Hypothalamus (tissue), 51 donors: Measurements from ENCODE around the gene CTNNA2.

Experiments used
- DNase-seq, 51 donors: peaks; one replicate each; lab custom pipeline; 2025; lab: John Stamatoyannopoulos, UW

CTNNA2 gene

DNA sequence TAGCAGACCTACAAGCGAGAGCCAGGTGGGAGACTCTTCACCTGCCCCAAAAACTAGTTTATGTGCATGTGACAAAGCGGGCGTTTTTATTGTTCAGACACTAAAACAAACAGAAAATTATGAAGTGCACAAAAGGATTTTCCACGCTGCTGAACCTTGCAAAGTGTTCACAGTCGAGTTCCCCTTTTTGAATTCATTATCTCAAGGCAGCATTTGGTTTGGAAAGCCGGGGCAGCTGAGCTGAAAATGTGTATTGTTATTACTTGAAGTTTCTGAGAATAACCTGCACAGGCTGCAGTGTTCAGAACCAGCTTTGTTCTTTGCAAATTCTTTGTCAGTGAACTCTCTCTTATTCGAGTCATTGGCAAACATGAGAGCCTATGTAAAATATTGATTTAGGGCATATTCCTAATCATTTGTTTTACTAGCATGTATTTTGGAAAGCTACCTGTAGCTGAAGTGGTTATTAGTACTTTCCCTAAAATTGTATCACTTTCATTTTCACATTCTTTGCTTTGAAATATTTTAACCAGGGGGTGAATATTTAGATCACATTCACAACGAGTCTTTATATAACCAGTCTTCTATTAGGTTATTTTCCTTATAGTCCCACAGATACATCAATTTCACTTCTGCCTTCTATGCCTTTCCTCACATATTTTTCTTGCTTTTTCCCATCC lies 732.2 kb downstream of the CTNNA2 start:
- DNase-seq: no peak

DNA sequence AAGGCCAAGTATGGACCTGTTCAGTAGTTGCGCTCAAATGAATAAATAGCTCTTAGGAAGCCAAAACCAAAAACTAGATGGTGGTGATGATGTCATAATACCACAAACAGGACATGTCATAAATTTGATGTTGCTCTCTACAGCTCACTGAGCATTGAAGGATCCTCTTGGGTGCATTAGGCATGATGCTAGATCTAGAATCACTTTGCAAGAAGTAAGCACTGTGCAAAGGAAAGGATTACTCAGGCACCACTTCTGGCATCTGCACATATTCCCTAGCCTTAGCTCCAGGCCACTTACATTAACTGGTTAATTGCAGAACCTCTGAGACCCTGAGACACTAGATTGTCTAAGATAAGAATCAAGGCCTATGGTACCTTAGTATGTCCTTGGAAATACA lies 733.7 kb downstream of the CTNNA2 start:
- DNase-seq: no peak

DNA sequence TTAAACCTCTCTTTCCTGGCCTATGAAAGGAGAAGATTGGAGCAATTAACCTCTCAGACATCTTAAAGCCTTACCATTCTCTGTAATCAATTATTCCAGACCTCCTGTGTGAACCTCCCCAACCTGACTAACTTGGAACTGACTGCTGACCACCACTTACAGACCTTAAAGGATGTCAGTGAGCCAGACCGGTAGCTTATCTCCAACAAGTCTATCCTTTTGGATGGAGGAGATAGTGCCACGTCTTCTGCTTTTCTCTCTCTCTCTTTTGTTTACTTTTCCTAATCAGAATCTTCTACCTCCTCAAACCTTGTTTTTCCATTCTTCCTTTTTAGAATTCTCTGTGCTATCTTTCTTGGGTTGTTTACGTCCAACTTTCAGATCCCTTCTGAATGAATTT lies 734.5 kb downstream of the CTNNA2 start:
- no peak for DNase-seq

DNA sequence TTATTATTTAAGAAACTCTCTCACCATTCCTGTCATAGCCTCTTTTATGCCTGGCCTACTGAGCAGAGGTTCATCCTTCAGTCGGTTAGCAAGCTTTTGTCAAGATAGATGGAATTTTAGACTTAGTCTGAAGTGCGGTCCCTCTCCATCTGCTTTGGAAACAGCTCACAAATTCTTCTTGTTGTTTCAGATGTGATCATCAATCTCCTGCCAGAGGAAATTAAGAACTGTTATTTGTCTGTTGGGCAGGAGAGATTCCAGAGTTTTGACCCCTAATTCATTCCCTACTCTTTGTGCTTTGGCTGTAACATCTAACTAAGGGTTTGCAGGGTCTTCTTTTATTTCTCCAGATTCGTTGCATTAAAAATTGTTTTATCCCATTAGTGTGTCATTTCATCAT lies 735.3 kb downstream of the CTNNA2 start:
- no peak for DNase-seq

DNA sequence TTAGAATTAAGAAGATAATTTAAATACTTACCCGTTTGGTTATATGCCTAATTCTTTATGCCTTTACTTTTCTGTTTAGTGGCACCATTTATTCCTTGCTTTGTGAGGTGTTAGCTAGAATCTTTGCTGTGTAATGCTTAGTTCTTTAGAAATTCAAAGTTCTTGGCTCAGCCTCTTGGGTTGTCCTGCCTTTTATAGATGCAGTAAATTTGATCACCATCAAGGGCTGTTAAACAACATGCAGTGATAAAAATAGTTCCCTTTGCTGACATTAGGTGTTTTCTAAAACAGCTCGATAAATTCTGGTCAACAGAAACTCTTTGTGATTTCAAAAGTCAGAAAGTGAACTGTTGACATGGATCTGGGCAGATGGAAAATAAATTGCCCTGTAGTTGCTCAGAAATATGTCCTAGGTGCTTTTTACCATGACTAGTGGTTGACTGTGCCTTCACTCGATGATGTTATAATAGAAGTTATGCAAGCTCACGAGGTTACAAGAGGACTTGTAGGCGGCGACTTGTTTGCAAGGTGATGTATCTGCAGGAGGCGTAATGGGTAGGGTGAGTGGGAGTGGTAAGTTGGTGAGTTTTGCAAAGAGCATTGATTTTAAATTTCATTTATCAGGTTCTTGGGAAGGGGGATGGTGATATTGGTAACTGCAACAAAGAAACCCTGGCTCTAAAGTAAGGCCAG lies 739.6 kb downstream of the CTNNA2 start:
- DNase-seq: no peak

DNA sequence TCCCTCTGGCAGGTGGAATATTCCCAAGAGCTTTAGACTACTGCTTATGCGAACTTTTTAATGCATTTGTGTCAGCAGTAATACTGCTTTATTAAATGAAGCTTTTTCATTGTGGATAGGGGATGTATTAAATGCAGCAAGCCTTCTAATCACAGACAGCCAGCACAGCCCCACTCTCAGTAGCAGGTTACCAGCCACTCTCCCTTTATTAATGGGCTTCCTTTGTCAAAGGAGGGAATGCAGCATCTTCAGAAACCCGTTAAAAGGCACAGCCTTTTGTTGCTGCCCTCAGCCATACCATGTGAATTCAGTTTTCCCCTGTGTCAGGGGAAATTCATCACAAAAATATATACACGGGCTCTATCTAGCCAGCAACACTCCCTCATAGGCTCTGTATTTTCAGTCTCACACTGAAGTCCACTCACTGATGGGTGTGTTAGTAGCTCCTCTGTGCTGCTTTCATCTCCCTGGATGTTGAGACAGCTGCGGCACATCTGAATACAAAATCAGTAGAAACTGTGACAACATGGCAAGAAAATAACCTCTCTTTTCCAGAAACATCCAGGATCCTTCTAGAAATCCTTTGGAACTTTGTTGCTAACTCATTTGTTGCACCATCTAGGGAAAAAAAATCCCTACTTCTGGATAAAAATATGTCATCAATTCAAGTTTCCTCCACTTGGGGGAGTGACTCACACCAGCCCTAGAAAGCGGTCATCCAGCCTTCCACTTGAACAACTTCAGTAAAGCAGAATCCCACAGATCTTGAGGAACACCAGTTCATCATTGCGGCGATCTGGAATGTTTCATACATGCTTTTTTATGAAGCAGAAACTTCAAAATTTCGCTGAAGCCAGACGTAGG lies 743.3 kb downstream of the CTNNA2 start:
- DNase-seq: peak in 2 of 51 donors; percentile 2 to 5

DNA sequence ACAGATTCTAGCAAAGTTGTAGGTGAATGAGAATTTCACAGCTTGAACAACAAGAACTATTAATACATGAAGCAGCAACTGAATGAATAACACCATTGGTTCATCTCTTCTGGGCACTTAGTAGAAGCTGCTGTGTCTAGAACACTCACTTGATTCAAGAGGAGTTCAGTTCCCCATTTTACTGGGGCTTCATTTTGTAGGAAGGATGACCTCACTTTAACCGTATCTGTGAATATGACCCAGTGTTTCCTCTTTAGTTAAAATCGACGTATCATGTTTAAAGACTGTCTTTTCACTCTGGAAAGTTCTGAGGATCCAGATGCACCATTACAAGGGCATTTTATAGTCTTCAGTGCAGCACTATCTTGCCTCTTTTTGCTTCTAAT lies 743.9 kb downstream of the CTNNA2 start:
- no peak for DNase-seq

DNA sequence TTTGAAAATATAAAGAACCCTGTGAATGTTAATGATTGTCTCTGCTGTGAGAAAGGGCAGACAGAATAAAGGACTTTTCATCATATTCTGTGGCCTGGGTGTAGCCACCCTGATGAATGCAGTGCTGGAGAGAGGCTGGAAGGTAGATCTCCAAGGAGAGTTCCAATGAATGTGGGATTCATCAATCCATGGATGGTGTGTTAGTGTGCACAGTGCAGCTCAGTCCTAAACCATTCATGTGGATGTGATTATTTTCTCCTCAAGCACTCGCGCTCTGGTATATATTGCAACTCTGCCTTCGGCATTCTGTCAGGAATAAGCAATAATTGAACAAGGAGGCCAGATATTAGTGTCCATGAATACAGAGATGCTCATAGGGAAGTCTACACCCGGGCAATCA lies 744.6 kb downstream of the CTNNA2 start:
- no peak for DNase-seq

DNA sequence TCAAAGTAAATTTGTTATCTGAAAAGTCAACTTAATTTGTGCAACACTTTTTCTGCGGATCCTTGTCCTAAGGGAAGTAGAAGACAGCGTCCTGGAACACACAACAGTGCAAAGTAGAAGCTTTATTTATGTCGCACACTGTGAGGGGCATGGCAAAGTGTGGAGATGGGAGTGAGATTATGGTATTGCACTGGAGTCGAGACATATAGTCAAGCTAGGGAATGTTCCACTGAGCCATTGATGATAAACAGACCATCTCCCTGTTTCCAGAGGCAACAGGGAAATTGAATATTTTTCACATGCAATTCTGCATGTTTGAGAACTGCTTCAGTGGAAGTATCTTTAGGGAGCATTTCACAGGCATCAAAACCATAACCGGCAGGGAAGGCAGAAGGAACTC lies 745.5 kb downstream of the CTNNA2 start:
- DNase-seq: no peak

DNA sequence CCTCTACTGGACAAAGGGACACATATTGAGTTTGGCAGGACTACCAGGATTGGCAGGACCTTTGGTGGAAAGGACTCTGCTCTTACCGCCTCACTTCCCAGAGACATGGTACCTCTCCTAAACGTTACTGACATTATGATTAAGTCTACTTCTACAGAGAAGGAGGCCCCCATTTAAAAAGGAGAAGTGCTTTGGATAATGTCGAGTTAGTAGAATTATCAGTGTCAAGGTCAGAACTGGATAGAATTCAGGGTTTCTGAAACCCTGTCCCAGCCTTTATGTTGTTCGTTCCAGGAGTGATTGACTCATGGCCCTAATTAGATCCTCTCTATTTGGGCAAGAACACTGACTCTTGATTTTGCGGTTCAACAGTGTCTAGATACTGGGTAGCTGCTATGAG lies 745.9 kb downstream of the CTNNA2 start:
- DNase-seq: no peak

DNA sequence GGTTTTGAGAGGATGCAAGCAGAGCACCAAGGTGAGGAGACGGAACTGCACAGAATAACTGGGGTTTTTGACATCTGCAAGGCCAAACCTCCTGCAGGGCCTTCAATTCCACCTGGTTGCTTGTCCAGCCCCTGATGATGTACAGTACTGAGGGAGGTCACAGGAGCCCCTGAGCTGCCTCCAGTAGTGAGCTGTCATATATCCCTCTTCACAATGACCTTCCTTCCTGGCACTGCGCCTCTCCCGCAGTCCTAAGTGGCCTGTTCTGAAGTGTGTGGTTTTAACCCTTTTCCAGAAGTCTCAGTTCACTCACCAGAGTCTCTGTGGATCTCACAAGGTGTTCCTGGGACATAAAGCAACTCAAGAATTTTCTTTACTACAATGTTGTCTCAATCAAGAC lies 746.4 kb downstream of the CTNNA2 start:
- no peak for DNase-seq

DNA sequence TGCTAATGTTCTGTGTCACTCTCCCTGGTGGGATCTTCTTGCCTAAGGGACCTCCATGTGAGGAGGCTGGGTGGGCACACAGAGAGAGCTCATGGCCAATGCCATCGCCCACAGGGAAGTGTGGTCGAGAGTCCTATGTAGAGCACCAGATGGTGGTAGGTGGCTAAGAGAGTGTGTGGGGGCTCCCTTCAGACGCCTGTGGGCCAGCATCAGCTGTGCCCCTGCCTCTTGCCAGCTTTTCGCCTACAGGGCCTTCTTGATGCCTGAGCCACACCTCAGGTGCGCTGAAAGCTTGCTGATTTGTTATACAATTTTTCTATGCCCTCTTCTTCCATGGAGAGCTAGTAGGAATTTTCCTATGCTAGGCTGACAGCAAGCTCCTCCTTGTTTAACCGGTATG lies 753.4 kb downstream of the CTNNA2 start:
- no peak for DNase-seq

DNA sequence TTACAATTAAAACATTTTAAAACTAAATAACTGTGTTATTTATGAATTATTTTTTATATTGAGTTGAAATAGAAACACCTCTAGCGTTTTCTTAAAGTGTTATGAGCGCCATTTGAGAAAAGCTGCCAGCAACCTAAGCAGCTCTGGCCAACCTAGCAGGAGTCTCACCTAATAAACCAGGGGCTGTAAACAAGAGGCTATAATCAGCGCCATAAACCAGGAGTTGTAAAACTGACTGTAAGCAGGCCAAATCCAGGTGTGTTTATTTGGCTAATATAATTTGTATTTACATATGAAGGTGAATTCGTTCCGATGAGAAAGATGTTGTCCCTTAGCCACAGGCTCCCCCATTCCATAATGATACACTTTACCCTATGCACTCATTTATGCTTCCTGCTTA lies 757.0 kb downstream of the CTNNA2 start:
- DNase-seq: no peak

DNA sequence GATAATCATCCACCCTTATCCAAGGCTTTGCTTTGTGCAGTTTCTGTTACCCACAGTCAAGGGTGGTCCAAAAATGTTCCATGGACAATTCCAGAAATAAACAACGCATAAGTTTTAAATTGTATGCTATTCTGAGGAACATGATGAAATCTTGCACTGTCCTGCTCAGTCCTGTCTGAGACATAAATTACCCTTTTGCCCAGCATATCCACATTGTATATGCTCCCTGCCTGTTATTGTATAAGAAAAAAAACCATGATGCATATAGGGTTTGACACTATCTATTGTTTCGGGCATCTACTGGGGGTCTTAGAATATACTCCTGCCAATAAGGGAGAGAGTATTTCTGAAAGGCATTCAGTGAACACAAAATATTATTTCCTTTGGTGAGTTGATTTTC lies 767.7 kb downstream of the CTNNA2 start:
- no peak for DNase-seq

DNA sequence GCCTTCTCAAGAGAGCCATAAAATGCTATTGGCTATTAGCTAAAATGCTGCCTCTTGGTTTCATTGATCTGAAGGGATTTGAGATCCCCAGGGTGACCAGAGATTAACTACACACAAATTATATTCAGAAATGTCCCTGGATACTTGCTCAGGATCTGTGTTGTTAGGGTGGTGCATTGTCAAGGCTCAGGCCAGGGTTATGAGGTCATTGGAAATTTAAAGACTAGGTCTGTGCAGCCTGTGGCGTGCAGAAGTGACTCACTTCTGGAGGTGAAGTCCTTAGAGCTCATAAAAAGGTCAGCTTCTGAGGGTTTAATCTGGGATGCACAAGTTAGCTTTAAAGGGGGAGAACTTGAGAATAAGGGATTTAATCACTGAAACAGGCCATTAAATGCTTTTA lies 768.2 kb downstream of the CTNNA2 start:
- no peak for DNase-seq

DNA sequence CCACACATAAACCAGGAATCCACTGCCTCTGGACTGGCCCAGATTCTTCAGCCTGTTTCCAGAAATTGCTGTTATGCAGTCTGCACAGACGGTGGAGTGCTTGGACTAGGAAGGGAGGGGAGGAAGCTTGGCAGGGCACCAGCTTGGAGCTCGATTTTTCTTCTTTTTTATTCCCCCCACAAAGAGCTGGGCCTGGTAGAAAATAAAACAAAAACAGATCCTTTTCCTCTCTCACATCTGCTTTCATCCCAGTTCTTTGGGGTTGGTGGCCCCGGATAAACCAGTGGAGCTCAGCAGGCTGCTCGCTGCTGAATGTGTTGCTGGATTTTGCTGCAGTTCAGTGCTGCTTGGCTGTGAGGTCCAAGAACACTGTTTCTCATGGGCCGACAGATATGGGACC lies 775.7 kb downstream of the CTNNA2 start:
- peak in 39 of 51 donors; percentile 3 to 80 (median 62) for DNase-seq

DNA sequence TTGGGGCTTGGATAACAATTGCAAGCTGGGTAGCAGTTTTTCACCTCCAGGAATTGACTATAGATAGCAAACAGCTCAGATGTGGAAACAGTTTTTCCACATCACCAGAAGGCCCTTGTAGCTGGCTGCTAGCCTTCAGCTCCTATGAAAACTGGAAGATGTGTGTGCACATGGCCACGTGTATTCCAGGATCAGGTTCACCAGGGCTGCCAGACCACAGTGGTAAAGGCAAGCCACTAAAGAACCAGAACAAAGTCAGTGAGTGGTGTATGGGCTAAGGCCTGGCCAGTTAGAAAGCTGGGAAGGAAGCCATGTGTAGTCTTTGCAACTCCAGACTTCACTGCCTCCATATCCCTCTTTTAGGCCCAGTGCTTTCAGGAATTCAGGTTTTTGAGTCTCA lies 778.8 kb downstream of the CTNNA2 start:
- DNase-seq: no peak

DNA sequence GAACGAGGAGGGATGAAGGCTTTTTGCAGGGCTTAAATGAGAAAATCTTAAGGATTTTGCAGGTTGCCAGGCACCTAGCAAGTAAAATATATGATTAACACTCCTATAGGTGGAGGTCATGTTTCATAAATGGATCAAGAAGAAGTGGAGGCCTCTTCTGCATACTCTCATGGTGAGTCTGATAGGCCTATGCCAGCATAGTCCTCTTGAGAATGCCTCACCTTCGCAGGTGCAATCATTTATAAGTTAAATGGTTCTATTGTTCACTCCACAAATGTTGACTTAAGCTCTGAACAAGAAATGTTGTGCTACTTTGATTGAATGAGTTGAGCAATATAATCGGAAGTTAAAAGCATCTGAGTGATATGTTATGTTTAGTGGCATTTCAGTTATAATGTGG lies 779.6 kb downstream of the CTNNA2 start:
- DNase-seq: no peak

DNA sequence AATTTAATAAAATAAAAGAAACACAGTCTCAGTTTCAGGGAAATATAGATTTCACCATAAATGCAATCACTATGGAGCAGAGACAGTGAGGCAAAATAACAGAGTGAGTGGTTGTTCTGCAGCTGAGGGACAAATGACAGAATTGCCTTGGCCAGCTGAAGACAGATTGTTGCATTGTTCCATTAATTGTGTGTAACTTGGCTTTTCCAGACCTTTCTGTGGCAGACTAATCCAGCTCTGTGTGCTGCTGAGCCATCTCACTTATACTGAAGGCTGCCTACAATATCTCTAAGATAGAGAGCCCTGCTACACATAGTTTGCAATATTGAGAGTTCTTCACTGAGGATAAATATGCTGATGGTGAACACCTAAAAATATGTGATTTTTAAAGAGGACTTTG lies 780.2 kb downstream of the CTNNA2 start:
- DNase-seq: peak in 11 of 51 donors; percentile 4 to 56 (median 19)

DNA sequence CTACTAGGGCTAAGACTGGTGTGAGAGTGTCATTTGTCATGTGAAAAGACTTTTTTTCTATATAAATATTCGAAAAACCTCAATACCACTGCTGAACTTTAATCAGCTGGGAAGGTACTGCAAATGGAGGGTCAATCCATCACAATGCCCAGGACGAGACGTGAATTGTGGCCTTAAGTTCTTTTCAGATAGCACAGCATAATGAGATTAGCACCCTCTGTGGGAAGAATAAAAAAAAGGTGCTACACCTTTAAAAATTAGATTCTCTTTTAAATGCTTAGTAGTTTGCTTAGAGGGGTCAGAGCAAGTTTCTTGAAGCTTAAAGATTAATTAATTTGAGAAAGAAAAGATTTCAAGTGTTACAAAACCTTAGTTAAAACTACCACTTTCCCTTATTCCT lies 786.1 kb downstream of the CTNNA2 start:
- peak in 1 of 51 donors; percentile 39 for DNase-seq

DNA sequence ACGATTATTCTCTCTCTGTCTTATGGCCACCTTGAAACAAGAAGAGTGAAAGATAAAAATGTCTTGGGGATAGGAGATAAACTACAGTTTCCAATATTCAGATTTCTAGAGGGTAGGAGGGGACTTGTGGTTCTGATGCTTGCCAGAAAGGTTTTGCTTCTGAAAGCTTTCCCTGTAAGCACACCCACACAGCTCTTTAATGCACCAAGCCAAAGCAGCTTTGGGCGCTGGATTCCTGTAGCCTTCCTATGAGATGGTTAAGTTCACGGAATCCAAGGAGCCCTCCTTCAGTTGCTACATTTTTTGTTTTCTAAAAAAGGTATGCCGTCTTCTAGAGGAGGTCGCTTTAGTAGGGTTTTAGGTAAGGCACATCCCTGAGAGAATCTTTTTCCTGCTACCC lies 786.8 kb downstream of the CTNNA2 start:
- DNase-seq: peak in 1 of 51 donors; percentile 54

DNA sequence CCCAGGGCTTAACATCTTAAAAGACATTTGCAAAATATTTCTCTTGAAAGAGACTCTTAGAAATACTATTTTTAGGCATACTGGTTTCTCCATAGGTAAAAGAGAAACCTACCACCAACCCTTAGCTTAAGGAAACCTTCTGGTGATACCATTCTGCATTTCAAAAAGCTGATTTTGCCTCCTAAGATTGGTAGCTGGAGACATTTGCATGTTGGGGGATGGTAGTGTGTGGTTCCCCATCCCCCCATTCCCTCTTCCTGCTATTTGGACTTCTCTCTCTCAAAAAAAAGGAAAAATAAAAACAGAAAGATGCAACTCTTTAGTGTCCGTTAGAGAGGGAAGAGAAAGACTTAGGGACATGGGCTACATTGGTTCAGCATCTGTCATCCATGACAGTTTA lies 787.5 kb downstream of the CTNNA2 start:
- DNase-seq: no peak
